Peyer's patch (tissue), 4 donors: ENCODE results near the gene MRPS7.

ENCODE experiments used
- POLR2A ChIP-seq, 2 donors: fragments of 450-650 bp; IDR thresholded peaks; one replicate each; pipeline ENCODE4 v1.5.1; 2017; ENCODE audit warnings: antibody characterized with exemption in 2 of 2, mild to moderate bottlenecking in 2 of 2, moderate library complexity in 2 of 2
- TF ChIP-seq, protein P1 (sequence below), 6 experiments: fragments of 450-650 bp in 4 of 6; fragments of 200-600 bp in 2 of 6; sonication (generic) in 1 of 6; IDR thresholded peaks; one replicate each; pipeline ENCODE4 v1.5.1; 2017 to 2019; ENCODE audit warnings: antibody characterized with exemption in 6 of 6, mild to moderate bottlenecking in 3 of 6, moderate library complexity in 1 of 6

DNA sequence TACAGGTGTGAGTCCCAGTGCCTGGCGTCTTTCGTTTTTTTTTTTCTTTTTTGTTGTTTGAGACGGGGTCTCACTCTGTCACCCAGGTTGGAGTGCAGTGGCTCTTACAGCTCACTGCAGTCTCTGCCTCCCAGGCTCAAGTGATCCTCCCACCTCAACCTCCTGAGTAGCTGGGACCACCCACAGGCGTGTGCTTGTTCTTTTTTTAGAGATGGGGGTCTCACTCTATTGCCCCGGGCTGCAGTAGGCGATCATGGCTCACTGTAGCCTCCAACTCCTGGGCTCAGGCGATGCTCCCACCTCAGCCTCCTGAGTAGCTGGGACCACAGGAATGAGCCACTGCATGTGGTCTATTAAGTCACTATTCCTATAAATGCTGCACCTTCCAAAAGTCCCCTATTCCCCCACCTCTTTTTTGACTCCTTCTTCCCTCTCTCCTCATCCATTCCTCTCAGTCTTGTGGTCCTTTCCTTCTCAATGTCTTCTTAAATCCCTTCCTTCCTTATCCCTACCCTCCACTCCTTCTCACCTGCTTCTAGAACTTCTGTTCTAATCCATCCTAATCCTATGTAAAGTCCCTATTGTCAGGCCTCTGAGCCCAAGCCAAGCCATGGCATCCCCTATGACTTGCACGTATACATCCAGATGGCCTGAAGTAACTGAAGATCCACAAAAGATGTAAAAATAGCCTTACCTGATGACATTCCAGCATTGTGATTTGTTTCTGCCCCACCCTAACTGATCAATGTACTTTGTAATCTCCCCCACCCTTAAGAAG, 9.5 kb upstream of the MRPS7 start:
- TF ChIP-seq, protein P1, sequence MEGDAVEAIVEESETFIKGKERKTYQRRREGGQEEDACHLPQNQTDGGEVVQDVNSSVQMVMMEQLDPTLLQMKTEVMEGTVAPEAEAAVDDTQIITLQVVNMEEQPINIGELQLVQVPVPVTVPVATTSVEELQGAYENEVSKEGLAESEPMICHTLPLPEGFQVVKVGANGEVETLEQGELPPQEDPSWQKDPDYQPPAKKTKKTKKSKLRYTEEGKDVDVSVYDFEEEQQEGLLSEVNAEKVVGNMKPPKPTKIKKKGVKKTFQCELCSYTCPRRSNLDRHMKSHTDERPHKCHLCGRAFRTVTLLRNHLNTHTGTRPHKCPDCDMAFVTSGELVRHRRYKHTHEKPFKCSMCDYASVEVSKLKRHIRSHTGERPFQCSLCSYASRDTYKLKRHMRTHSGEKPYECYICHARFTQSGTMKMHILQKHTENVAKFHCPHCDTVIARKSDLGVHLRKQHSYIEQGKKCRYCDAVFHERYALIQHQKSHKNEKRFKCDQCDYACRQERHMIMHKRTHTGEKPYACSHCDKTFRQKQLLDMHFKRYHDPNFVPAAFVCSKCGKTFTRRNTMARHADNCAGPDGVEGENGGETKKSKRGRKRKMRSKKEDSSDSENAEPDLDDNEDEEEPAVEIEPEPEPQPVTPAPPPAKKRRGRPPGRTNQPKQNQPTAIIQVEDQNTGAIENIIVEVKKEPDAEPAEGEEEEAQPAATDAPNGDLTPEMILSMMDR (IDR thresholded peaks at IDR 0.05): no peak
- no peak for TF ChIP-seq POLR2A (IDR thresholded peaks at IDR 0.05)
